ENCODE results near the gene NDOR1.

Gene NDOR1

GRCh38 chr9:137228506-137228967, 23.0 kb downstream of the NDOR1 start:
- TF ChIP-seq CTCF (IDR thresholded peaks at IDR 0.05; ENCODE audit: low read depth, low read length) (no peak), EZH2phosphoT487 (IDR thresholded peaks at IDR 0.05; ENCODE audit: low read depth) (no peak)
- H3K4me2 ChIP-seq (ENCODE audit: low read length): no peak overlapping the region
- H3K4me1 ChIP-seq (ENCODE audit: low read length): peaks cover 12% of the 10 kb centered on the region
- H2AFZ ChIP-seq (ENCODE audit: low read depth, low read length): no peak overlapping the region
- H3K79me2 ChIP-seq (ENCODE audit: low read length): no peaks in the 10 kb centered on the region
- H3K36me3 ChIP-seq (replicated peaks; ENCODE audit: low read depth, low read length): no peaks in the 10 kb centered on the region
- H3K9ac ChIP-seq (ENCODE audit: low read length): no peak overlapping the region
- no peak overlapping the region for H3K27ac ChIP-seq (ENCODE audit: low read length)
- no peaks in the 10 kb centered on the region for H4K20me1 ChIP-seq (ENCODE audit: insufficient read depth, low read length)
- H3K27me3 ChIP-seq (ENCODE audit: low read depth, low read length): no peaks in the 10 kb centered on the region
- H3K4me3 ChIP-seq (ENCODE audit: low read length): no peak overlapping the region
- no peaks in the 10 kb centered on the region for H3K9me3 ChIP-seq (ENCODE audit: insufficient read depth, low read length)

GRCh38 chr9:137228968-137229896, 23.7 kb downstream of the NDOR1 start:
- Histone ChIP-seq H3K4me3 (ENCODE audit: low read length) (no peak overlapping the region), H3K9ac (ENCODE audit: low read length) (no peak overlapping the region), H3K79me2 (ENCODE audit: low read length) (no peaks in the 10 kb centered on the region), H3K36me3 (replicated peaks; ENCODE audit: low read depth, low read length) (no peaks in the 10 kb centered on the region), H2AFZ (ENCODE audit: low read depth, low read length) (no peak overlapping the region), H3K9me3 (ENCODE audit: insufficient read depth, low read length) (no peaks in the 10 kb centered on the region), H3K4me1 (ENCODE audit: low read length) (peaks cover 10% of the 10 kb centered on the region), H3K27ac (ENCODE audit: low read length) (no peak overlapping the region), H4K20me1 (ENCODE audit: insufficient read depth, low read length) (no peaks in the 10 kb centered on the region), H3K4me2 (ENCODE audit: low read length) (no peak overlapping the region), H3K27me3 (ENCODE audit: low read depth, low read length) (0 out of 2 replicates have a peak, but pooled peaks cover under 1% of the 10 kb centered on the region)
- TF ChIP-seq EZH2phosphoT487 (IDR thresholded peaks at IDR 0.05; ENCODE audit: low read depth): no peak
- no peak for TF ChIP-seq CTCF (IDR thresholded peaks at IDR 0.05; ENCODE audit: low read depth, low read length)

- Histone ChIP-seq H3K27me3 (ENCODE audit: low read depth, low read length) (0 out of 2 replicates have a peak, but pooled peaks cover 2% of the 10 kb centered on the region), H3K27ac (ENCODE audit: low read length) (no peak overlapping the region), H3K79me2 (ENCODE audit: low read length) (no peaks in the 10 kb centered on the region), H3K4me1 (ENCODE audit: low read length) (peaks cover 16% of the 10 kb centered on the region), H2AFZ (ENCODE audit: low read depth, low read length) (no peak overlapping the region), H3K9ac (ENCODE audit: low read length) (no peak overlapping the region), H3K36me3 (replicated peaks; ENCODE audit: low read depth, low read length) (no peaks in the 10 kb centered on the region), H3K4me2 (ENCODE audit: low read length) (no peak overlapping the region), H3K9me3 (ENCODE audit: insufficient read depth, low read length) (no peaks in the 10 kb centered on the region), H3K4me3 (ENCODE audit: low read length) (no peak overlapping the region), H4K20me1 (ENCODE audit: insufficient read depth, low read length) (no peaks in the 10 kb centered on the region)
- no peak for TF ChIP-seq CTCF (IDR thresholded peaks at IDR 0.05; ENCODE audit: low read depth, low read length)
- TF ChIP-seq EZH2phosphoT487 (IDR thresholded peaks at IDR 0.05; ENCODE audit: low read depth): no peak
Observed at GRCh38 chr9:137229903-137230704, 24.6 kb downstream of the NDOR1 start.
